GM12873 (cell line): ENCODE measurements around the gene DMBX1.

Experiments used
- TF ChIP-seq, protein P1 (sequence below): IDR thresholded peaks from 2 replicates; pipeline ENCODE4 v1.5.1; 2012; ENCODE audit warnings: low read depth, mild to moderate bottlenecking, moderate library complexity, low read length, control low read depth; ENCODE audit not compliant: insufficient read depth; ENCODE audit errors: missing control alignments

DMBX1 gene

GRCh38 chr1:46453449-46453848, 36.2 kb upstream of the DMBX1 start:
- TF ChIP-seq, protein P1, sequence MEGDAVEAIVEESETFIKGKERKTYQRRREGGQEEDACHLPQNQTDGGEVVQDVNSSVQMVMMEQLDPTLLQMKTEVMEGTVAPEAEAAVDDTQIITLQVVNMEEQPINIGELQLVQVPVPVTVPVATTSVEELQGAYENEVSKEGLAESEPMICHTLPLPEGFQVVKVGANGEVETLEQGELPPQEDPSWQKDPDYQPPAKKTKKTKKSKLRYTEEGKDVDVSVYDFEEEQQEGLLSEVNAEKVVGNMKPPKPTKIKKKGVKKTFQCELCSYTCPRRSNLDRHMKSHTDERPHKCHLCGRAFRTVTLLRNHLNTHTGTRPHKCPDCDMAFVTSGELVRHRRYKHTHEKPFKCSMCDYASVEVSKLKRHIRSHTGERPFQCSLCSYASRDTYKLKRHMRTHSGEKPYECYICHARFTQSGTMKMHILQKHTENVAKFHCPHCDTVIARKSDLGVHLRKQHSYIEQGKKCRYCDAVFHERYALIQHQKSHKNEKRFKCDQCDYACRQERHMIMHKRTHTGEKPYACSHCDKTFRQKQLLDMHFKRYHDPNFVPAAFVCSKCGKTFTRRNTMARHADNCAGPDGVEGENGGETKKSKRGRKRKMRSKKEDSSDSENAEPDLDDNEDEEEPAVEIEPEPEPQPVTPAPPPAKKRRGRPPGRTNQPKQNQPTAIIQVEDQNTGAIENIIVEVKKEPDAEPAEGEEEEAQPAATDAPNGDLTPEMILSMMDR: no peak

DNA sequence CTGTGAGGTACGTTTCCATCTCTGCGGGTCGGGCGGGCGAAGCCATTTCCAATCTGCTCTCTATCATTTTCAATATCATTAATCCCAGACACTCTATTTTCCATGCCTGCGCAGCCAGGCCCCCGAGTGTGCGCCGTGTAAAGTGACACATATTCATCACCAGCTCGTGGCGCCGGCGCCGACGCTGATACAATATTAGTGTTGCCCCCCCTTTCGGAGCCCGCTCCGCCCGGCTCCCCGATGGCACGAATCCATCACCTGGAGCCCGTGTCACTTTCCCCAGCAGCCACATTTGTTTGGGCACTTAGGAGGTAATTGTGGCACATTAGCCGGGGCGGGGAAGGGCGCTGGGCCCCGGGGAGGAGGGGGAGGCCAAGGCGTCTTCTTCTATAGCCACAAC, 33.7 kb upstream of the DMBX1 start:
- TF ChIP-seq, protein P1: no peak

GRCh38 chr1:46456411-46456963, 33.1 kb upstream of the DMBX1 start:
- TF ChIP-seq, protein P1: no peak

- TF ChIP-seq, protein P1: no peak
These were observed 32.5 kb upstream of the DMBX1 start for GRCh38 chr1:46457178-46457577.

DNA sequence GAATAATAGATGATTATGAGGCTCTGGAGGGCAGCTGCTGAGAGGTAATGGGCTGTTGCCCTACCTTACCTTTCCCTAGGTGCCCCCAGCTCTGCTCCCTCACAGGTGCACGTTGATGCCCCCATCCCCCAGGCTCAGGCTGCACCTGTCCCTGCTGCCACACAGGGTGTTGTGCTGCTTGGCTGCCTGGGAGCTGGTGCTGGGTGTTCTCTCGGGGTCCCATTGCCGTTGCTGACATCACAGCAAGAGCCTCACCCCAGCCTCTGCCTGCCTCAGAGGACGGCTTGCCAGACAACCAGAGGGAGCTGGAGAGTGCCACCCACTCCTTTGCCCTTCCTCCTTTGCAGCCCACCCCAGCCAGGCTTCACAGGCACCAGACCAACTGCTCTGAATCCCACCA, 31.4 kb upstream of the DMBX1 start:
- TF ChIP-seq, protein P1: no peak

DNA sequence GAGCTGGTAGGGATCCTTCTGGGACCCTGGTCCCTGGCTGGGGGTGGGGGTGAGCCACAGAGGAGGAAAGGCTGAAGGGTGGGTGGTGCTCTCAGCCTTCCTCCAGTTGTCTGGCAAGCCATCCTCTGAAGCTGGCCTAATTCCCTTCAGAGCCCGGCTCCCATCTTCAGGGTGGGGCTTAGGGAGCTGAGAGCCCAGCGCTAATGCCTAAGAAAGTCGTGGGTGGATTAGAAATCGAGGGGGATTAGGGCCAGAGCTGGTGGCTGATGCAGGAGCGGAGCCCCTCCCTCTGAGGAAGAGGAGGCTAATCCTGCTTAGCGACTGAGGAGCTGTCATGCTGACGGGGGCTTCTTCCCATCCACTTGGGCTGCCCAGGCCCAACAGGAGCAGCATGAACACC, 30.8 kb upstream of the DMBX1 start:
- TF ChIP-seq, protein P1: no peak

GRCh38 chr1:46459315-46459714, 30.3 kb upstream of the DMBX1 start:
- TF ChIP-seq, protein P1: no peak
